Measurements from ENCODE around the gene BRSK2.

BRSK2 gene

DNA sequence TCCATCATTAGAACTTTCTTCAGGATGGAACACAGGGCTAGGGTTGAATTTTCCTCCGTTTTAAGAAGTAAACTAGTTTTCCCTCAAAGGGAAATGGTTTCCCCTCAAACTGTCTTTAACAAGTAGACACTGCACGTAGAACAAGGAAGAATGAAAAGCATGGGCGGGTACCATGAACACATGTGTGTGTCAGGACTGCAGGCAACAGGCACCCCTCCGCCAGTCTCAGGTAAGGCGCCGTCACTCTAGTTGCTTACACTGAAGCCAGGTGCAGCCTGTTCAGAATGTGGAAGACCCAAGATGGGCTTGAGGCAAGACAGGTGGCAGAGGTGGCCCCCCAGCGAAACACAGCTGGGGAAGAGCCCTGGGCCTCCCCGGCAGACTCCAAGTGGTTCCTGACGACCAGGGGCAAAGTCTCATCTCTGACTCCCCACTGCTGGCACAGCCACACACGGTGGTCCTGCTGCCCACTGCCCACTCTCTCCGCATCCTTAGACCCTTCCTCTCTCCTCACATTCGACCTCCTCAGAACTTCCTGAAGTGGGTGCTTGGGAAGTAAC, 122.3 kb downstream of the BRSK2 start:
- DNase-seq (ENCODE audit: low read depth, low spot score), result no peak

Data from iPS DF 19.7 (cell line).